GM21619 (cell line): Measurements from ENCODE around the gene NUP205.
A peak's percentile ranks its signal among the peaks of the same experiment; 100 is the strongest.

ENCODE experiments used
- ATAC-seq: cut with Tn5 transposase; IDR thresholded peaks from one replicate; pipeline ENCODE4 v1.9.1; 2021; ENCODE audit not compliant: unreplicated experiment

Gene NUP205

DNA sequence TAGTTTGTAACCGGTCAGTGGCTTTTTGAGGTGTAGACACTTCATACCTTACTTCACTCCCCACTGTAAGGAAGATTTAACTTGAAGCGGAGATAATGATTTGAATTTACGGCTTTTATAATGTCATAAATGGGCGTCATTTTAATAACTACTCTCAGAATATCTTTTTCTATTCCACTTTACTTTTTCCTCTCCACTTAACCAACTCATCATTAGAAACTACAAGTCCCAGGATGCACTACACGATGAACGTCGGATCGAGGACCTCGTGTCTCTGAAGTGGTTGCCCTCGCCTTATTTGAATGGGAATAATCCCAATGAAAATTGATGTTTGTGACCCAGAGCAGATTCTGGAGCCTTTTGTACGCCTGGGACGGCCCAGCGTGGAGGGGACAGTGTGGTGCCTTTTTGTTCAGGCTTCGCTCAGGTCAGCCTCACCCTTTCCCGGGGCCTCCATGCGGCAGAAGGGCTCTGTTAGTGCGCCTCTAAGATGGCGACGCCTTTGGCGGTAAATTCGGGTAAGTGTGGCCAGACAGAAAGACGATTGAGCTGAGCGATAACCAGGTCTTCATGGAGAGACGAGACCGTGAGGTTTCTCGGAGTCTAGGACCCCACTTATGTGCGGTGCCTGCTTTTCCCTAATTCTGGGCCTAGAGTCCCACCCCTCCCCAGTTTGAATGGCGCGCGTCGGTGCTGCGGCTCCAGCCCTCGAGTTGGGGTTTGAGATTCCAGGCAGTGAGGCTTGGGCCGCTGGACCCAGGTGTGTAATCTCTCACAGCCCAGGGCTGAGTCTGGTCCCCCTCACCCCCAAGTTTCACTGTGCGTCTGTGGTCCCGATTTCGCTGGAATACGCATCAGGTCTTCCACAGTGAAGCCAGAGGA, at the start of gene NUP205:
NUP205 (plus strand) TSS at position 463 of the 882 bp plus-strand sequence; CDS start at position 491, 28 bp downstream.
- ATAC-seq = peak; percentile 67

DNA sequence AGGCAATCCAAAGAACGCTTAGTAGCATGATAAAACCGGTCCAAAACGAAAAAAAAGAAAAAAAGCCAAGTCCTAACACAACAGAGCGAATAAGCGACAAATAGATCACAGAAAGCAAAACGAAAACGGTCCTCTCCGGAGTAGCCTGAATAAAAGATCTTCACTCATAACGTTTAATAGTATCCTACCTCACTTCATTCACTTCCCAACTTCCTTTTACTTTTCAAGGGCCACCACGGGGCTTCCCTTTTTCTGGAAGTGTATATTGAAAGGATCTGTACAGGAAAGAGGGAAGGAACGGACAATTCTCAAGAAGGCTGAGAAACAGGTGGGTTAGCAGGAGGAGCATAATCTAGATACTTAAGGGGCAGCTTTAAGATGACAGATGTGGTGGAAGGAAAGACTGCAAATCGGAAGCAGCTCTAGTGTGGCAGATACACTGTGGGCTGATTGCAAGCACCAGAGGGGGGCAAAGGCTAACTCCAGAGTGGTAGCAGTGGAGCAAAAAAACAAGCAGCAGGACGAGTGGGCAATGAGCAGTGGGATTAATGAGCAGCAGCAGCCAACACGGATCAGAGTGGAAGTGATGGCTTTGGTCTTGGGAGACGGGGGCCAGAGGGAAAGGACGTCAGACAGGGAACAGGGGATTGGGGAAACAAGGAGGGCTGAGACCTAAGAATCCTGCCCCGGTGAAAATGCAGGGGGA, 48.7 kb upstream of the NUP205 start:
- ATAC-seq = peak; percentile 28

- no peak for ATAC-seq
Observed at GRCh38 chr7:135509589-135509838, 48.2 kb upstream of the NUP205 start.

GRCh38 chr7:135509839-135510591, 47.7 kb upstream of the NUP205 start, which contains the start of gene CNOT4:
CNOT4 (minus strand) TSS chr7:135510102; CDS start chr7:135438331, 71,771 bp downstream.
- peak; percentile 93 for ATAC-seq

- no peak for ATAC-seq
Observed at GRCh38 chr7:135510592-135511183, 47.0 kb upstream of the NUP205 start.

GRCh38 chr7:135512135-135512887, 45.4 kb upstream of the NUP205 start:
- peak; percentile 36 for ATAC-seq

- ATAC-seq = no peak
Observed at GRCh38 chr7:135514856-135515255, 42.9 kb upstream of the NUP205 start.

GRCh38 chr7:135517060-135517459, 40.7 kb upstream of the NUP205 start:
- ATAC-seq = no peak

DNA sequence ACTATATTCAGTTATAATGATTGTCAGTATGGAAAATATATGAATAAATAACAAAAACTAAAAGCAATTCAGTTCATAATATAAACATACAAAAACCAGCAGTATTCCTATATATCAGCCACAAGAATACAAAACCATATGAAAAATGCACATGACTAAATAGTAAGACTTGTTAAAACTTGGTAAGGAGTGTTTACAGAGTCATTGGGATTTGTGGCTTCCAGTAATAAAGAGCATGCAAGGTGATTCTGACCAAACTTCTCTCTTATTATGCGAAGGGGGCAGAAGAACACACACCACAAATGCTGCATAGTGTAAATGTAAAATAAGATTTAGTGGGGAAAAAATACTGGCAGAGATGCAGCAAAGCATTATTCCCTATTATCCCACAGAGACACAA, 39.0 kb upstream of the NUP205 start:
- no peak for ATAC-seq

DNA sequence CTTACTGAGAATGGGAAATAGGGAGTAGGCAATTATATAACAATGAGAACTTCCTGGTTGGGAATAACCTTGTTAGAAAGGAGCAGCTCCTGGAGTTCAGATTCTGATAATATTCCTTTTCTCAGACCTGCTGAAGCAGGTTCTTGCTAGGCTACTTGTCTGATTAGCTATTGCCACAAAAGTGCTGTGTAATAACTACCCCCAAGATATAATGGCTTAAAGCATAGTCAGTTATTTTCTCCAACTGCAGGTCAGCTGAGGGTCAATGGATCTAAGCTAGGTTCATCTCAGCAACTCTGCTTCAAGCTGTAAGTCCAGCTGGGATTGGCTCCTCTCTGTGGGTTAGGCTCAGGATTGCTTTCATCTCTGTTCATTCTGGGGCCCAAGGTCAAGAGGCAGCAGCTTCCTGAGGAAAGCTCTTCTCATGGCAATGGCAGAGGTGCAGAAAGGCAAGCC, 38.5 kb upstream of the NUP205 start:
- no peak for ATAC-seq

DNA sequence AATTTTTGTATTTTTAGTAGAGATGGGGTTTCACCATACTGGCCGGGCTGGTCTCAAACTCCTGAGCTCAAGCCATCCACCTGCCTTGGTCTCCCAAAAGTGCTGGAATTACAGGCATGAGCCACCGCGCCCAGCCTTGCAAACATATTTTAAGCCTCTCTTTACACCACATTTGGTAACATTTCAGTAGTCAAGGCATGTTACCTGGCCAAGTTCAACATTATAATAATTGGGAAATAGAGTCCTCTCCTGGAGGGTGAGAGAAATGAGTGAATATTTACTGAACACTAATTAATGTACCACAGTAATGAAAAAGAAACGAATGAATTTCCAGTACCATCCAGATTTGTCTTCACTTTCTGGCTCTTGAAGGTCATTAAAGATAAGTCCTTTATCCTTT, 37.8 kb upstream of the NUP205 start:
- no peak for ATAC-seq

DNA sequence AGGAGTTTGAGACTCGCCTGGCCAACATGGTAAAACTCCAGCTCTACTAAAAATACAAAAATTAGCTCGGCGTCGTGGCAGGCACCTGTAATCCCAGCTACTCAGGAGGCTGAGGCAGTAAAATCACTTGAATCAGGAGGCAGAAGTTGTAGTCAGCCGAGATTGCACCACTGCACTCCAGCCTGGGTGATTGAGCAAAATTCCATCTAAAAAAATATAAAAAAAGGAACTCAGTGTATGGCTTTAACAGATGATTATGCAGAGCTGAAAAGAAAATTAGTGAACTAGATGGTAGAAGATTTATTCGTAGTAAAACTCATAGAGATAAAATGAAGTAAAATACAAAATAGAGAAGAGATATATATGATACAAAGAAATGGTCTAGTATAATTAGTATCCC, 35.2 kb upstream of the NUP205 start:
- no peak for ATAC-seq

DNA sequence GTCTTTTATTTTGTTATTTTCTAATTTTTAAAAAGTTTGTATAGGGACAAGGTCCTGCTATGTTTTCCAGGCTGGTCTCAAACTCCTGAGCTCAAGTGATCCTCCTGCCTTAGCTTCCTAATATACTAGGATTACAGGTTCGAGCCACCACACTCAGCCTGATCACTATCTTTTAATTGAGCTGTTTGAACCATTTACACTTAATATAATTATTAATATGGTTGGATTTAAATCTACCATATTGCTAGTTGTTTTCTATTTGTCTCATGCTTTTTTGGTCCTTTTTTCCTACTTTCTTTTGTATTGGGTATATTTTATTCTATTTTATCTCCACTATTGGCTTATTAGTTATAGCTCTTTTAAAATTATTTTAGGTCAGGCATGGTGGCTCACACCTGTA, 34.6 kb upstream of the NUP205 start:
- ATAC-seq = no peak

DNA sequence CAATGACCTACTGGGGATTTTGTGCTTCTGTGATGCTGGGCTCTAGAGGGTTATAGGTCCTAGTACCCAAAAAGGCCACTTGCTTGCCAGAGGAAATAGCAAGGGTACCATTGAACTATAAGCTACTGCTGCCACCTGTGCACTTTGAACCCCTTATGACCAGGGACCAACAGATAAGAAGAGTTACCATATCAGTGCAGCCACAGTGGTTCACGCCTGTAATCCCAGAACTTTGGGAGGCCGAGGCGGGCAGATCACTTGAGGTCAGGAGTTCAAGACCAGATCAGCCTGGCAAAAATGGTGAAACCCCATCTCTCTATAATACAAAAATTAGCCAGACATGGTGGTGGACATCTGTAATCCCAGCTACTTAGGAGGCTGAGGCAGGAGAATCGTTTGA, 32.3 kb upstream of the NUP205 start:
- ATAC-seq = no peak

GRCh38 chr7:135527025-135527424, 30.7 kb upstream of the NUP205 start:
- ATAC-seq = no peak

DNA sequence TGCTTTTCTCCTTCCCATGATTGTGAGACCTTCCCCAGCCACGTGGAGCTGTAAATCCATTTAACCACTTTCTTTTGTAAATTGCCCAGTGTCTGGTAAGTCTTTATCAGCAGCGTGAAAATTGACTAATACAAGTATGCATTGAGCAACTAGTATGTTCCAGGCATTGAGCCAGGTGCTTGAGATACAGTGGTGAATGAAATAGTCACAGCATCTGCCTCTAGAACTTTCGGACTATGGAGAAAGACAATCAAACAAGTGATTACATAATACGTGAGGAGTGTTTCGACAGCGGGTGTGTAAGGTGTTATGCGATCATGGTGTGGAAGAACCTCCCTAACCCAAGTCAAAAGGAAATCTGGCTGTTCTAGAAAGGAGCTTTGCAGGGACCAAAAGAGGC, 21.6 kb upstream of the NUP205 start:
- no peak for ATAC-seq

DNA sequence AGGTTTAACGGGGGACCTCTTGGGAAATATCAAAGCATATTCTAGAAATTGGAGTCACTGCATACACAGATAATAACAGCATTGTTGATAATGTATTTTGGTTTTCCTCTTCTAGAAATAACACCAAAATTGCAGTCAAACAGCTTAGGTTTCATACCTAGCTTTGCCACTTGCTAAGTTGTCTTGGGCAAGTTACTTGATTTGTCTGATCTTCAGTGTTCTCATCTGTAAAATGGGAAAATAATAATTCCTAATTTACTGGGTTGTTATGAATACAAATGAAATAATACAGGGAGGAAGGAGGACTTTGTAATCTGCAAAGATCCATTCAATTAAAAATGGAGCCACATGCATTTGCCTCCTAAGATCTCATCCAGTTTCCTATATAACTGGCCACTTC, 20.3 kb upstream of the NUP205 start:
- ATAC-seq = no peak

DNA sequence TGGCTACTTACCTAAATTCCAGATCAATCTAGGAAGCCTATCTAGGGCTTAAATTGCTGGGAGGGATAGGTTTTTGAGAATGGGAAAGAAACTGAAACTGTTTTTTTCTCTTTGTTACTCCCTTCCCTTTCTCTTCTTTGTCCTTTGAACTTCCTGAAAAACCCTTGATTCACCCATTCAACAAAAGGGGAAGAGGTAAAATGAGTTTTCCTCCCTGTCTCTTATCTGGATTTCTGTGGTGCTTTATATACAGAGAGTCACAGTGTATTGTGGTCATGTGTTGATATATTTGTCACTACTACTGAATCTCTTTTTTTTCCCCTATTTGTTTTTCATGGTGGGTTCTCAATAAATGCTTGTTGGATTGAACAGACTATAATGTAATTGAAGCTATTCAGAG, 19.8 kb upstream of the NUP205 start:
- no peak for ATAC-seq

GRCh38 chr7:135538376-135538775, 19.3 kb upstream of the NUP205 start:
- no peak for ATAC-seq

DNA sequence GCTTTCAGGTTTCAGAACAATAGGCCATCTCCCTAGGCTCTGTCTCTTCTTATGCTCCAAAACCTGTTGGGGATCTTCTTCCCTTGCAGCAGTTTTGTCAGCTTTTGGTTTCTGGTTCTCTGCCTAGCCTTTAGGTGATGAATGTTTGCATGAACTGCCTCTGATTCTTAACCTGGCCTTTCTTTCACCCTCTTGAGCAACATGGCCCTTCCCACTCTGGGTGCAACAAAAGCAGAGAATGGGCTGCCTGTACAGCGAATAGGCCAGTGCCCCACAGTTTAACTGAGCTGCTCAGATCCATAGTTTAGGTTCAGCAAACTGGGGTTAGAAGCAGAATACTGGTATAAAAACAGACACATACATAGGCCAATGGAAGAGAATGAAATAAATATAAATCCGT, 18.1 kb upstream of the NUP205 start:
- ATAC-seq = no peak

GRCh38 chr7:135541029-135541428, 16.7 kb upstream of the NUP205 start:
- ATAC-seq = no peak
